Measurements from ENCODE around the gene LIN7A.

The LIN7A gene

GRCh38 chr12:80763874-80764273 lies 173.9 kb downstream of the LIN7A start:
- Histone ChIP-seq H3K9ac (ENCODE audit: low read length) (no peak overlapping the region), H3K36me3 (ENCODE audit: control insufficient read depth, insufficient read depth, low read length) (no peaks in the 10 kb centered on the region), H3K27me3 (ENCODE audit: control insufficient read depth, insufficient read depth, low read length) (no peaks in the 10 kb centered on the region)

GRCh38 chr12:80761838-80762237 lies 175.9 kb downstream of the LIN7A start:
- no peaks in the 10 kb centered on the region for H3K27me3 ChIP-seq (ENCODE audit: control insufficient read depth, insufficient read depth, low read length)
- H3K4me1 ChIP-seq (ENCODE audit: control insufficient read depth, insufficient read depth, low read length): no peaks in the 10 kb centered on the region
- no peak overlapping the region for H3K4me3 ChIP-seq (ENCODE audit: low read length)
- H3K9me3 ChIP-seq (ENCODE audit: control insufficient read depth, low read length): no peaks in the 10 kb centered on the region
- H3K36me3 ChIP-seq (ENCODE audit: control insufficient read depth, insufficient read depth, low read length): no peaks in the 10 kb centered on the region
- no peak overlapping the region for H3K9ac ChIP-seq (ENCODE audit: low read length)

More at GRCh38 chr12:80763874-80764273, 173.9 kb downstream of the LIN7A start:
- no peaks in the 10 kb centered on the region for H3K9me3 ChIP-seq (ENCODE audit: control insufficient read depth, low read length)
- no peaks in the 10 kb centered on the region for H3K4me1 ChIP-seq (ENCODE audit: control insufficient read depth, insufficient read depth, low read length)
- H3K4me3 ChIP-seq (ENCODE audit: low read length): no peak overlapping the region

GRCh38 chr12:80756875-80757274 lies 180.9 kb downstream of the LIN7A start:
- no peaks in the 10 kb centered on the region for H3K9me3 ChIP-seq (ENCODE audit: control insufficient read depth, low read length)
- H3K27me3 ChIP-seq (ENCODE audit: control insufficient read depth, insufficient read depth, low read length): no peaks in the 10 kb centered on the region
- H3K36me3 ChIP-seq (ENCODE audit: control insufficient read depth, insufficient read depth, low read length): no peaks in the 10 kb centered on the region
- no peaks in the 10 kb centered on the region for H3K4me1 ChIP-seq (ENCODE audit: control insufficient read depth, insufficient read depth, low read length)
- no peak overlapping the region for H3K4me3 ChIP-seq (ENCODE audit: low read length)
- H3K9ac ChIP-seq (ENCODE audit: low read length): no peak overlapping the region

- Histone ChIP-seq H3K27me3 (ENCODE audit: control insufficient read depth, insufficient read depth, low read length) (no peaks in the 10 kb centered on the region), H3K36me3 (ENCODE audit: control insufficient read depth, insufficient read depth, low read length) (no peaks in the 10 kb centered on the region), H3K9me3 (ENCODE audit: control insufficient read depth, low read length) (no peaks in the 10 kb centered on the region), H3K4me1 (ENCODE audit: control insufficient read depth, insufficient read depth, low read length) (no peaks in the 10 kb centered on the region), H3K4me3 (ENCODE audit: low read length) (no peak overlapping the region), H3K9ac (ENCODE audit: low read length) (no peak overlapping the region)
Measured at GRCh38 chr12:80754274-80754673, 183.5 kb downstream of the LIN7A start.

GRCh38 chr12:80752464-80752863 lies 185.3 kb downstream of the LIN7A start:
- Histone ChIP-seq H3K4me3 (ENCODE audit: low read length) (no peak overlapping the region), H3K27me3 (ENCODE audit: control insufficient read depth, insufficient read depth, low read length) (no peaks in the 10 kb centered on the region), H3K36me3 (ENCODE audit: control insufficient read depth, insufficient read depth, low read length) (no peaks in the 10 kb centered on the region), H3K9ac (ENCODE audit: low read length) (no peak overlapping the region), H3K9me3 (ENCODE audit: control insufficient read depth, low read length) (no peaks in the 10 kb centered on the region), H3K4me1 (ENCODE audit: control insufficient read depth, insufficient read depth, low read length) (no peaks in the 10 kb centered on the region)

GRCh38 chr12:80749456-80749855 lies 188.3 kb downstream of the LIN7A start:
- no peaks in the 10 kb centered on the region for H3K36me3 ChIP-seq (ENCODE audit: control insufficient read depth, insufficient read depth, low read length)
- H3K27me3 ChIP-seq (ENCODE audit: control insufficient read depth, insufficient read depth, low read length): no peaks in the 10 kb centered on the region
- H3K4me1 ChIP-seq (ENCODE audit: control insufficient read depth, insufficient read depth, low read length): no peaks in the 10 kb centered on the region
- H3K9me3 ChIP-seq (ENCODE audit: control insufficient read depth, low read length): no peaks in the 10 kb centered on the region
- no peak overlapping the region for H3K9ac ChIP-seq (ENCODE audit: low read length)
- no peak overlapping the region for H3K4me3 ChIP-seq (ENCODE audit: low read length)

- no peaks in the 10 kb centered on the region for H3K36me3 ChIP-seq (ENCODE audit: control insufficient read depth, insufficient read depth, low read length)
- H3K9ac ChIP-seq (ENCODE audit: low read length): no peak overlapping the region
- no peaks in the 10 kb centered on the region for H3K4me1 ChIP-seq (ENCODE audit: control insufficient read depth, insufficient read depth, low read length)
- H3K9me3 ChIP-seq (ENCODE audit: control insufficient read depth, low read length): no peaks in the 10 kb centered on the region
- H3K27me3 ChIP-seq (ENCODE audit: control insufficient read depth, insufficient read depth, low read length): no peaks in the 10 kb centered on the region
- H3K4me3 ChIP-seq (ENCODE audit: low read length): no peak overlapping the region
Measured at GRCh38 chr12:80747800-80748199, 189.9 kb downstream of the LIN7A start.

- H3K27me3 ChIP-seq (ENCODE audit: control insufficient read depth, insufficient read depth, low read length): no peaks in the 10 kb centered on the region
- no peak overlapping the region for H3K9ac ChIP-seq (ENCODE audit: low read length)
- no peaks in the 10 kb centered on the region for H3K36me3 ChIP-seq (ENCODE audit: control insufficient read depth, insufficient read depth, low read length)
- no peaks in the 10 kb centered on the region for H3K4me1 ChIP-seq (ENCODE audit: control insufficient read depth, insufficient read depth, low read length)
- no peak overlapping the region for H3K4me3 ChIP-seq (ENCODE audit: low read length)
- no peaks in the 10 kb centered on the region for H3K9me3 ChIP-seq (ENCODE audit: control insufficient read depth, low read length)
Measured at GRCh38 chr12:80745851-80746505, 191.8 kb downstream of the LIN7A start.

Measured in mucosa of stomach (tissue), 1 donor.